HTERT RPE-1 (cell line): Measurements from ENCODE around the gene NT5DC1.
"Not testable (repeated sequence)": the region's sequence is repeated elsewhere in the genome, so short reads cannot be mapped to it uniquely, and the experiment has no call there.

ENCODE experiments used
- in situ Hi-C: fragments of 300-500 bp; cut with MboI; formaldehyde crosslinking; loops from 4 replicates; pipeline ENCODE4 v1.14.3; 2020; ENCODE audit warnings: low sequenced_read_pairs

The NT5DC1 gene

GRCh38 chr6:116088946-116089345, 11.7 kb upstream of the NT5DC1 start:
- in situ Hi-C loops = no loop called here

- in situ Hi-C loops = no loop called here
Measured at GRCh38 chr6:116090251-116090650, 10.4 kb upstream of the NT5DC1 start.

DNA sequence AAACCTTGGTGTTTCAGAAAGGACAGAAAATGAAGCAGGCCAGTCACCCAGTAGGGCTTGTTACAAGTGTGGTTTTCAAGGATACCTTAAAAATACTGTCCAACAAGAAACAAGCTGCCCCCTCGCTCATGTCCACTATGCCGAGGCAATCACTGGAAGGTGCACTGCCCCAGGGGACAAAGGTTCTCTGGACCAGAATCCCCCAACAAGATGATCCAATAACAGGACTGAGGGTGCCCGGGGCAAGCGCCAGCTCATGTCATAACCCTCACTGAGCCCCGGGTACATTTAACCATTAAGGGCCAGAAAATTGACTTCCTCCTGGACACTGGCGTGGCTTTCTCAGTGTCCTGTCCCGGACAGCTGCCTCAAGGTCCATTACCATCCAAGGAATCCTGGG, 6.6 kb upstream of the NT5DC1 start:
- in situ Hi-C loops = no loop called here

- in situ Hi-C loops = not testable (repeated sequence)
Measured at GRCh38 chr6:116096048-116096759, 4.4 kb upstream of the NT5DC1 start.

DNA sequence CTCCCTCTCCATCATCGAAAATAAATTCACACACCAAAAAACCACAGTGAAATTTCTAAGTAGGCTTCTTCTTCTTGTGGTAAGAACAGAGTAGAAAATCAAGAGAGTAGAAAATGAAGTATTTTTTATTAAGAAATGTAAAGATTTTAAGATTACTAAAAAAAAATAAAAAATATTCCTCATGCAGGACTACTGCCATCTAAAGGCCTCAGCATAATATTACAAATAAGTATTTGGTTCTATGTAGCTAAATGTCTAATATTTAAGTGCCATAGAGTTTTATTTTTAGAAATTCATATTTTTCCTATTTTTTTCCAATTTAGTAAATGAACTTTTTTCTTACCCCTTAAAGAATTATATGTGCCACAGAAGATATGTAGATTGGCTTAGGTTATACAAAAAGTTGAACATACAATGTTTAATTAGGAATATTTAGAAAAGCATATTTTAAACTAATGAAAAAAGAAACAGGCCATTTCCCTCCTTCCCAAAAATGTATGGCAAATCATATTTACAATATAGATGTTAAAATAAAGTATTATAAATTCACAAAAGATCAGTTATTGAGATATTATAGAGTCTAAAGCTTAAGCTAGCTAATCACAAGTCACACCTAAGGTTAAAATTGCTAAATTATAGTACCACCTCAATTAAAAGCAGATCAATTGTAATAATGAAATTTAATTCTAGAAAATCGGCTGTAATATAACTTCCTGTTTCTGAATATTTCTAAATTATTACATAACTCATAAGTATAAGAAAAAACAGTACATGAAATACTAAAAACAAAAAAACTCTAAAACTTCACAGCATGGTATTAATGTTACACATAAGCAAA, 3.5 kb upstream of the NT5DC1 start:
- in situ Hi-C loops = no loop called here

GRCh38 chr6:116099036-116099435, 1.6 kb upstream of the NT5DC1 start:
- in situ Hi-C loops = no loop called here

GRCh38 chr6:116101302-116101718, 657 bp downstream of the NT5DC1 start:
- in situ Hi-C loops = no loop called here

DNA sequence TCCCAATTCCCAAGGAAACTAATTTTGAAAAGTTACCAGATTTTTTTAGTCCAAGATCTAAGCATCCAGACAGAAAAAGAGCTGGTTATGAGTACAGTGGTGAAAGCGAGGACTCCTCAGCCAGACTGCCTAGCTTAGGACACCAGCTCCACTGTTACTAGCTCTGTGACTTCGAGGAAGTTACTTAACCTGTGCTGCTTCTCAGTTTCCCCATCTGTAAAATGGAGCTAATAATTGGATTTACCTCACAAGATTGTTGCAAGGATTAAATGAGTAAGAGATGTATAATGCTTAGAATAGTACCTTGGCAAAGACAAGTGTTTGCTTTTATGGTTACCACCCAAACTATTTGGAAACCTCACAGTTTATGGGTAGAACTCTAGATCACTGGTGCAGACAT, 1.1 kb downstream of the NT5DC1 start:
- in situ Hi-C loops = no loop called here

GRCh38 chr6:116102873-116103272, 2.2 kb downstream of the NT5DC1 start:
- in situ Hi-C loops = no loop called here

- in situ Hi-C loops = no loop called here
Measured at GRCh38 chr6:116104636-116105035, 4.0 kb downstream of the NT5DC1 start.

DNA sequence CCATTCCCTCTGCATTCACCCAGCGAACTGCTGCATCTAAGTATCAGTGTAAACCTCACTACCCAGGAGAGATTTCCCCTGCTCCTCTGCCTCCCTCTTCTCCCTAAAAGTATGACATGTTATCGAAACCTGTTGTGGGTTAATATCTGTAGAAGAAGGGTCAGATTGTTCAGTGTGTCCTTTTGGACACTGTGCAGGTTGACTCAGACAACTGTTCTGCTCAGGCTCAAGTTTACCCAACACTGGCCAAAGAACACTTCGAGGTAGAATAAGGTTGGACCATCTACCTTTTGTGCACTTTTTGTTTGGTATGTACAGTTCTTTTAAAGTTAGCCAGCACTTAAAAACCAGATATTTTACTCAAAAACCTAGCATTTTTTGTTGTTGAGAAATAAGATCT, 4.6 kb downstream of the NT5DC1 start:
- in situ Hi-C loops = no loop called here

DNA sequence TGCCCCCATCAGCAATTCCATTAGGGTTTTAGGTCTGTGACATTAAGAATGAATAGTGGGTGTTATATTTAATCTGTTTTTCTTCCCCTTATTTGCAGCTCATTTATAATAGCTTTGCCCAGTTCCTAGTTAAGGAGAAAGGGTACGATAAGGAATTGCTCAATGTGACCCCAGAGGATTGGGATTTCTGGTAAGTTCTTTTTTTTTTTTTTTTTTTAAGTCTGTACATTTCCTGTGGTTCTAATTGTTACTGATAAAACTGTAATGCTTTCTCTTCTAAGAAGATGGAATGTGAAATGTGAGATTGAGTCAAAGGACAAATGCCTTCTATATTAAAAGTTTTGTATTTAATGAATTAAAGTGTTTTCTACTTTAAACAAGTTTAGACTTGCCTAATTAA, 5.5 kb downstream of the NT5DC1 start:
- in situ Hi-C loops = no loop called here

DNA sequence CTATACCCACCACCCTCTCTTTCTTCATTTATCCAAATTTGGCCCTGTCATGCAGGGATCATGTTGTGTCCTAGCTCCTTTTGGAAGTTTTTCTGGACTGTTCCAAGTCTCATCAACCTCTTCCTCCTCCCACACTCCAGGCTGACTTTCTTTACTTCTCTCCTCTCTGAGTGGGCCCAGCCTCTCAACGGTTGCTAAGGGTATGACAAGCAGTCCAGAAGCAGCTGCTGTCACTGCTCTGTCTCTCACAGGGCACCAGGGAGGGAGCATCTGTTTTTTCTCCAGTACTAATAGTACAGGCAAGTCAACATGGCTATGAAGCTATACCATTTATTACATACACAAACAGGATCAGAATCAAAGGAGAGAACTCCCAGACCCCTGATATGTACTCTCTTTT, 8.2 kb downstream of the NT5DC1 start:
- in situ Hi-C loops = no loop called here

DNA sequence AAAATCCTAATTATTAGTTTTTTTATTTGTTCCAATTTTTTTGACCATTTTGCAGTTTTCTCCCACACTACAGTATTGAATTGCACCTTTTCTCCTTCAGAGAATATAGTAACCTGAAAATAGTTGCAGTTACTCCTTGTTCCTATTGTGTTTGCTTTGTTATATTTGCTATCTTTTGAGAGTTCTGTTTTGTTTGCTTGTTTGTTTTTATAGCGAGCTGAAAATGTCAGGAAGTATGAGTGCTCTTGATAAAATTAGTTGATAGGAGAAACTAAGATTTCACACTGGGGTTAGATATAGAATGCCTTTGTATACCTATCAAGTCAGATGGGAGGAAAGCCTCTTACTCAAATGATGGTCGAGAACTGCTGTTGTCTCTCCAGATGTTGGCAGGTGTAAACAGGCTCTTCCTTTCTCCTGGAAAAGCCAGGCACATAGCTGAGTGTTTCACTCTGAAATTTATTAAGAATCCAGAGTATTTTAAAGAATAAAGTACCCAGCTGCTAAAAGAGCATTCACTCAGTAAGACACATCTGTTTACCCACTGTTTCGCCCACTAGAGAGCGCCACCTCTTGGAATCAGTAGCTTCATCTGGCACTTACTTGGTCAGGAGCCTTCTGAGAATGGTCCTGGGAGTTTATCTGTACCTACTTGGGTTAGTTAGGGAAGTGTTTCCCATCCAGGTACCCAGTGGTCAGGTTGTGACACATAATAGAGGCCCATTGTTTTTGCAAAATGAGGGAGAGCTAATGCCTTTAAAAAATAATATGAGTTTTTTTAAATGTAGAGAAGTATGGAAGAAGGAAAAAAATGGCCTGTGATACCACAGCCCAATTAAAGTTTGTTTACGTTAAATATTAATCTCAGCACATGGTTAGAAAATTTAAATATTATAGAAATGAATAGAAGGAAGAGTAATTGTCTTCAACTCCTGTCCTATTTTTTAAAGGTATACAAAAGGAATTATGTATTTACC, 11.2 kb downstream of the NT5DC1 start:
- in situ Hi-C loops = no loop called here

DNA sequence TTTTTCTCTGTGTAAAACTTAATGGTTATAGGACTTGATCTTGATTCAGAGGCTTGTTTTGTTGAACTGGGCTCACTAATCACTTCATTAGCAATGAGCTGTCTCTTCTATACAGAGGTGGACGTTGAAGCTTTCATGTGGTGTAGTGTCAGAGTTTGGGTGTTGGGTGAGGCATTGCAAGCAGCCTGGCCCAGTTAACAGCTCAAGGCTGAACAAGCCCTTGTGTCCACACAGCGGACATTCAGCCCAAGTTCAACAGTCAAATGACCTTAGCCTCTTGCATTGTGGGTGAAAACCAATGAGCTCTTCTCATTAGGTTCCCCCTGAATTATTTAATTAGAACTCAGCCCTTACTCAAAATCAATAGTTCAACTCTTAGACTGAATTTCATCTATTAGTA, 12.7 kb downstream of the NT5DC1 start:
- in situ Hi-C loops = no loop called here

DNA sequence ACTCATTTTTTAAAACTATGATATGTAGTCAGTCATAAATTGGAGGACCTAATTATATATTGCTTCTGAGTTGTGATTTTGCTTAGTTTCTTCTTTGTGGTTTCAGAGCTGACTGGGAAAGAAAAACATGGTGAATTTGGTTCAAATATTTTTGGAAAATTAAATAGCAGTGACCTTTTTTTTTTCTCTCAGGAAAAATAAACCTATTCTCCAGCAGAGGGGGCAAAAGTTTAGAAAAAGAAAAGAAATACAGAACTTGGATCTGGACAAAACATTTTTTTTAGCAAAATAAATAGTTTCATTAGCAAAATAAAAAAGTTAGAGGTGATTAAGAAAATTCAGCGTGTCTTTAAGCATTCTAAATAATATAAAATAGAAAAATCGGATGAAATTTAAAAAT, 15.1 kb downstream of the NT5DC1 start:
- in situ Hi-C loops = no loop called here

GRCh38 chr6:116118608-116119007, 18.0 kb downstream of the NT5DC1 start:
- in situ Hi-C loops = no loop called here

GRCh38 chr6:116120430-116120829, 19.8 kb downstream of the NT5DC1 start:
- in situ Hi-C loops = no loop called here

- in situ Hi-C loops = no loop called here
Measured at GRCh38 chr6:116126032-116126431, 25.4 kb downstream of the NT5DC1 start, which contains the start of gene COL10A1. Gene COL10A1 (minus strand): TSS chr6:116126132. CDS start chr6:116125492, 640 bp downstream.

GRCh38 chr6:116127771-116128493, 27.3 kb downstream of the NT5DC1 start:
- in situ Hi-C loops = no loop called here
